Fibroblast of lung (primary cell): ENCODE data around the gene NRDC.

Experiments
- EZH2 ChIP-seq: IDR thresholded peaks from 2 replicates; pipeline ENCODE4 v1.5.1; 2012; ENCODE audit warnings: low read length, control low read depth, mild to moderate bottlenecking; ENCODE audit errors: missing control alignments
- TF ChIP-seq, protein P1 (sequence below), 2 donors: IDR thresholded peaks in 1 of 2; conservative IDR thresholded peaks in 1 of 2; 1 replicate in 1 of 2; 2 replicates in 1 of 2; pipeline ENCODE4 v1.5.1; 2011 to 2012; ENCODE audit warnings: low read length in 2 of 2, control low read depth in 1 of 2, inconsistent platforms in 1 of 2, low read depth in 1 of 2, mild to moderate bottlenecking in 1 of 2

DNA sequence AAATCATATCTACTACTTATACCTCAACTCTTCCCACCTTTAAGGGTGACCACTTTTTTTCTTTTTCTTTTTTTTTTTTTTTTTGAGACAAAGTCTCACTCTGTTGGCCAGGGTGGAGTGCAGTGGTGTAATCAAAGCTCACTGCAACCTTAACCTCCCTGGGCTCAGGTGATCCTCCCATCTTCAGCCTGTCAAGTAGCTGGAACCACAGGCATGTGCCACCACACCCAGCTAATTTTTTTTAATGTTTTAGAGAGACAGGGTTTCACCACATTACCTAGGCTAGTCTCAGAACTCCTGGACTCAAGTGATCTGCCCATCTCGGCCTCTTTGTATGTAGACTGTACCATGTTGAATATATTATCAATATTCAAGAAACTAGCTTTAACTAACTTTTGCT, 39.4 kb downstream of the NRDC start:
- TF ChIP-seq EZH2, result no peak
- TF ChIP-seq, protein P1, sequence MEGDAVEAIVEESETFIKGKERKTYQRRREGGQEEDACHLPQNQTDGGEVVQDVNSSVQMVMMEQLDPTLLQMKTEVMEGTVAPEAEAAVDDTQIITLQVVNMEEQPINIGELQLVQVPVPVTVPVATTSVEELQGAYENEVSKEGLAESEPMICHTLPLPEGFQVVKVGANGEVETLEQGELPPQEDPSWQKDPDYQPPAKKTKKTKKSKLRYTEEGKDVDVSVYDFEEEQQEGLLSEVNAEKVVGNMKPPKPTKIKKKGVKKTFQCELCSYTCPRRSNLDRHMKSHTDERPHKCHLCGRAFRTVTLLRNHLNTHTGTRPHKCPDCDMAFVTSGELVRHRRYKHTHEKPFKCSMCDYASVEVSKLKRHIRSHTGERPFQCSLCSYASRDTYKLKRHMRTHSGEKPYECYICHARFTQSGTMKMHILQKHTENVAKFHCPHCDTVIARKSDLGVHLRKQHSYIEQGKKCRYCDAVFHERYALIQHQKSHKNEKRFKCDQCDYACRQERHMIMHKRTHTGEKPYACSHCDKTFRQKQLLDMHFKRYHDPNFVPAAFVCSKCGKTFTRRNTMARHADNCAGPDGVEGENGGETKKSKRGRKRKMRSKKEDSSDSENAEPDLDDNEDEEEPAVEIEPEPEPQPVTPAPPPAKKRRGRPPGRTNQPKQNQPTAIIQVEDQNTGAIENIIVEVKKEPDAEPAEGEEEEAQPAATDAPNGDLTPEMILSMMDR (conservative IDR thresholded peaks at IDR 0.05 in 1 of 2, IDR thresholded peaks at IDR 0.05 in 1 of 2; ENCODE audit: low read depth in 1 of 2, low read length in 2 of 2), result no peak
